Karpas-422 (cell line): ENCODE data around the gene ATP13A5. TPM values are rescaled to one million over a fixed set of nuclear protein-coding genes. Genes with fewer than 3 reads are reported as not detected.

Experiments
- DNase-seq: peaks from one replicate; pipeline ENCODE4 v3.0.0-alpha.2; 2015
- H2AFZ ChIP-seq: fragments of 200-600 bp; sonication (generic); 2 replicates; pipeline ENCODE4 v1.6.1; 2014; ENCODE audit warnings: antibody characterized with exemption, low read length, mixed read lengths
- H3K27ac ChIP-seq: fragments of 200-600 bp; sonication (generic); 2 replicates; pipeline ENCODE4 v1.5.1; 2014; ENCODE audit warnings: mild to moderate bottlenecking, low read length, moderate library complexity
- H3K27me3 ChIP-seq: fragments of 200-600 bp; sonication (generic); 2 replicates; pipeline ENCODE4 v1.6.1; 2014; ENCODE audit warnings: low read length, mixed read lengths
- H3K36me3 ChIP-seq: fragments of 200-600 bp; sonication (generic); 2 replicates; pipeline ENCODE4 v1.6.1; 2014; ENCODE audit warnings: low read length, mixed read lengths; ENCODE audit not compliant: insufficient read depth
- H3K4me1 ChIP-seq: fragments of 200-600 bp; sonication (generic); 2 replicates; pipeline ENCODE4 v1.6.1; 2014; ENCODE audit warnings: mild to moderate bottlenecking, low read length, mixed read lengths
- H3K4me2 ChIP-seq: fragments of 200-600 bp; sonication (generic); 2 replicates; pipeline ENCODE4 v1.6.1; 2014; ENCODE audit warnings: low read length, low read depth, mild to moderate bottlenecking; ENCODE audit not compliant: poor library complexity, severe bottlenecking
- H3K4me3 ChIP-seq: fragments of 200-600 bp; sonication (generic); 2 replicates; pipeline ENCODE4 v1.5.1; 2014; ENCODE audit warnings: mild to moderate bottlenecking, antibody characterized with exemption, low read length, mixed read lengths
- H3K79me2 ChIP-seq: fragments of 200-600 bp; sonication (generic); 2 replicates; pipeline ENCODE4 v1.6.1; 2014; ENCODE audit warnings: mild to moderate bottlenecking, low read length, mixed read lengths
- H3K9ac ChIP-seq: fragments of 200-600 bp; sonication (generic); 2 replicates; pipeline ENCODE4 v1.6.0; 2014; ENCODE audit warnings: low read length
- H3K9me2 ChIP-seq: fragments of 200-600 bp; sonication (generic), shearing (Covaris generic); replicated peaks from 2 replicates; pipeline ENCODE4 v1.6.0; 2014; ENCODE audit warnings: mild to moderate bottlenecking, low read length, moderate library complexity; ENCODE audit not compliant: insufficient read depth
- H3K9me3 ChIP-seq: fragments of 300-700, 200-600 bp; sonication (generic); 2 replicates; pipeline ENCODE4 v1.6.1; 2014; ENCODE audit warnings: low read length, mixed read lengths
- H4K20me1 ChIP-seq: fragments of 200-600 bp; sonication (generic); 2 replicates; pipeline ENCODE4 v1.6.1; 2014; ENCODE audit warnings: mild to moderate bottlenecking, antibody characterized with exemption, low read length, low read depth; ENCODE audit not compliant: insufficient read depth
- total RNA-seq: library from RNA; depleted of rRNA; stranded (reverse); fragments of >200 nt; shearing (Covaris generic); gene quantifications from 2 replicates; pipeline ENCODE4 v1.2.3, GENCODE V29; 2014; ENCODE audit warnings: low replicate concordance; rRNA removed

ATP13A5 gene
- not detected in 2 replicates for total RNA-seq

DNA sequence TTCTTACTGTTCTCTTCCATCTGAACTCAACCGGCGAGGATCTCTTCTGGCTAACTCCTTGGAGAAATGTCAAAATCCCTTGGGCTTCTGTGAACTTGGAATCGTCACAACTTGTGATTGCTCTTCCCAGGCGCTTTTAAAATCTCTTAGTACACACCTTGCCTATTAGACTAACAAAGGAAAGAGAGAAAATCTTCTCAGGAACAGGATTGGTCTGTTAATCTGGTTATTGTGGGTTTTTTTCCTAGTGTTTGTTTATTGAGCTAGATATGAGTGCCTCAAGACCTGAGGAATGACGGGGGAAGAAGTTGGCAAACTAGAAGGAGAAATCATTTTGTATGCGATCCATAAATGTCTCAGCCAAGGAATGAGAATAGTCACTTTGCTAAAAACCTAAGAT is at the start of gene ATP13A5:
Gene ATP13A5 (minus strand): TSS at position 48 of the 400 bp plus-strand sequence. CDS start 28 bp downstream, at position 20.
- Histone ChIP-seq H3K36me3 (no peaks in the 10 kb centered on the region), H2AFZ (no peak within 1 kb of the TSS), H3K4me2 (no peak within 1 kb of the TSS), H3K4me1 (no peaks in the 10 kb centered on the region), H3K27ac (no peak within 1 kb of the TSS), H3K9me2 (no peaks in the 10 kb centered on the region), H3K27me3 (no peaks in the 10 kb centered on the region), H3K4me3 (no peak within 1 kb of the TSS), H3K79me2 (no peaks in the 10 kb centered on the region), H4K20me1 (no peaks in the 10 kb centered on the region), H3K9me3 (no peaks in the 10 kb centered on the region), H3K9ac (no peak within 1 kb of the TSS)
- no peak for DNase-seq

GRCh38 chr3:193418576-193419373 is 40.2 kb upstream of the ATP13A5 start:
- Histone ChIP-seq H3K4me2 (no peak overlapping the region), H3K4me3 (no peak overlapping the region), H3K79me2 (no peaks in the 10 kb centered on the region), H3K4me1 (no peaks in the 10 kb centered on the region), H2AFZ (no peak overlapping the region), H3K9me2 (no peaks in the 10 kb centered on the region), H3K9me3 (peaks cover 2% of the 10 kb centered on the region; the same call in 1 of the 2 replicates), H3K36me3 (no peaks in the 10 kb centered on the region), H3K9ac (no peak overlapping the region), H3K27ac (no peak overlapping the region), H3K27me3 (peaks cover 4% of the 10 kb centered on the region; the same call in 1 of the 2 replicates), H4K20me1 (no peaks in the 10 kb centered on the region)
- no peak for DNase-seq

DNA sequence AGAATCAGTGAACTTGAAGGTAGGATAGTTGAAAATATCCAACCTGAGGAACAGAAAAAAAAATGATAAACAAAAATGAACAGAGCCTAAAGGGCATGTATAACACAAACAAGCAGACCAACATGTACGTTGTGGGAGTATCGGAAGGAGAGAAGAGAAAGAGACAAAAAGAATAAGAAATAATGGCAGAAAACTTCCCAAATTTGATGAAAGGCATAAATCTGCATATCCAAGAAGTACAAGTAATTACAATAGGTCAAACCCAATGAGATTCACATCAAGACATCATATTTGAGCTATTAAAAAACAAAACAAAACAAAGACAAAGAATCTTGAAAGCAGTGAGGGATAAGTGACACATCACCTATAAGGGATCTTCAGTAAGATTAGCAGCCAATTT is 38.1 kb upstream of the ATP13A5 start:
- no peak for DNase-seq
- no peaks in the 10 kb centered on the region for H3K79me2 ChIP-seq
- peaks cover 2% of the 10 kb centered on the region; the same call in 1 of the 2 replicates for H3K9me3 ChIP-seq
- H3K36me3 ChIP-seq, result no peaks in the 10 kb centered on the region
- no peak overlapping the region for H3K27ac ChIP-seq
- H3K27me3 ChIP-seq, result peaks cover 4% of the 10 kb centered on the region; the same call in 1 of the 2 replicates
- no peak overlapping the region for H2AFZ ChIP-seq
- H3K4me3 ChIP-seq, result no peak overlapping the region
- H3K9me2 ChIP-seq, result no peaks in the 10 kb centered on the region
- no peak overlapping the region for H3K4me2 ChIP-seq
- H4K20me1 ChIP-seq, result no peaks in the 10 kb centered on the region
- H3K4me1 ChIP-seq, result no peaks in the 10 kb centered on the region
- no peak overlapping the region for H3K9ac ChIP-seq

DNA sequence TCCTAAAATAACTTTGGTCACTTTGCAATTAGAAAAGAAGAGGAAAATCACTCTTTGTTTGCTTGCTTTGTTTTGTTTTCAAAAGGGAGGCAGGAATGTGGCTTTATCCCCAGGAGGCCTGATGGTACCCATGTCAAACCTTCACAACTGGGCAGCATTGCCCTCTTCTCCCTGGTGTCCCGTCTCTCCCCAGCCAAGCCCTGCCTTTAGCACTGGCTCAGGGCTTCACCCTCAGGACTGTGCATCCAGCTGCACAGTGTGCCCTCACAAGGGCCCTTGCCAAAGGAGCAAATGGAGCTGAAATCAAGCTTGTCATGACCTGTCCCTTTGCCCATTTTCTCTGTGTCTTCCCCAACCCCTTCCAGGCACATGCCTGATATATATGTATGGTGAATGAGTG is 29.1 kb upstream of the ATP13A5 start:
- H3K79me2 ChIP-seq, result no peaks in the 10 kb centered on the region
- H3K4me2 ChIP-seq, result no peak overlapping the region
- DNase-seq, result no peak
- H4K20me1 ChIP-seq, result no peaks in the 10 kb centered on the region
- H3K27me3 ChIP-seq, result no peaks in the 10 kb centered on the region
- H2AFZ ChIP-seq, result no peak overlapping the region
- no peaks in the 10 kb centered on the region for H3K9me3 ChIP-seq
- H3K9me2 ChIP-seq, result no peaks in the 10 kb centered on the region
- no peak overlapping the region for H3K4me3 ChIP-seq
- no peak overlapping the region for H3K9ac ChIP-seq
- no peaks in the 10 kb centered on the region for H3K4me1 ChIP-seq
- no peak overlapping the region for H3K27ac ChIP-seq
- H3K36me3 ChIP-seq, result no peaks in the 10 kb centered on the region

- Histone ChIP-seq H3K4me1 (no peaks in the 10 kb centered on the region), H3K27me3 (no peaks in the 10 kb centered on the region), H3K4me3 (no peak overlapping the region), H3K9ac (no peak overlapping the region), H3K9me2 (no peaks in the 10 kb centered on the region), H2AFZ (no peak overlapping the region), H3K27ac (no peak overlapping the region), H4K20me1 (no peaks in the 10 kb centered on the region), H3K9me3 (no peaks in the 10 kb centered on the region), H3K79me2 (no peaks in the 10 kb centered on the region), H3K4me2 (no peak overlapping the region), H3K36me3 (no peaks in the 10 kb centered on the region)
- DNase-seq, result no peak
Observed at GRCh38 chr3:193407112-193407511, 28.6 kb upstream of the ATP13A5 start.

DNA sequence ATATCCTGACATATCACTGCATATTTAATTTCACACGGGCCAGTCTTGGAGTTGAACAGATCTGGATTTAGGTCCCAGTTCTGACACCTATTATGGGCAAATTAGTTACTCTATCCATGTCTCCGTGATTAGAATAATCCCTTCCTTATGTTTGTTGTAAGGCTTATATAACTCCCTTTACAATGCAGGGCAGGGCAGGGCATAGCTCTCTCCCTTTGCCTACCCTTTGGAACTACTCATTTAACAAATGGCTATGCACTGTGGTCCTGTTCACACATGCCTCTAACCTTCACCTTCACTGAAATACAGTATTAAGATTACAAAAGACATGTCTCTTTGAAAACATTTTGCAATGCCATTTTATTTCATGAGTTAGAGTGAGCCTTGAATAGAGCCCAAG is 24.8 kb upstream of the ATP13A5 start:
- Histone ChIP-seq H2AFZ (no peak overlapping the region), H4K20me1 (no peaks in the 10 kb centered on the region), H3K9ac (no peak overlapping the region), H3K9me3 (no peaks in the 10 kb centered on the region), H3K4me3 (no peak overlapping the region), H3K4me2 (no peak overlapping the region), H3K36me3 (no peaks in the 10 kb centered on the region), H3K27ac (no peak overlapping the region), H3K9me2 (no peaks in the 10 kb centered on the region), H3K27me3 (no peaks in the 10 kb centered on the region), H3K79me2 (no peaks in the 10 kb centered on the region), H3K4me1 (no peaks in the 10 kb centered on the region)
- no peak for DNase-seq

GRCh38 chr3:193400304-193400703 is 21.8 kb upstream of the ATP13A5 start:
- Histone ChIP-seq H3K27me3 (no peaks in the 10 kb centered on the region), H4K20me1 (no peaks in the 10 kb centered on the region), H3K9me3 (no peaks in the 10 kb centered on the region), H3K4me3 (no peak overlapping the region), H3K9me2 (no peaks in the 10 kb centered on the region), H3K36me3 (no peaks in the 10 kb centered on the region), H3K9ac (no peak overlapping the region), H3K79me2 (no peaks in the 10 kb centered on the region), H2AFZ (no peak overlapping the region), H3K27ac (no peak overlapping the region), H3K4me1 (no peaks in the 10 kb centered on the region), H3K4me2 (no peak overlapping the region)
- DNase-seq, result no peak

DNA sequence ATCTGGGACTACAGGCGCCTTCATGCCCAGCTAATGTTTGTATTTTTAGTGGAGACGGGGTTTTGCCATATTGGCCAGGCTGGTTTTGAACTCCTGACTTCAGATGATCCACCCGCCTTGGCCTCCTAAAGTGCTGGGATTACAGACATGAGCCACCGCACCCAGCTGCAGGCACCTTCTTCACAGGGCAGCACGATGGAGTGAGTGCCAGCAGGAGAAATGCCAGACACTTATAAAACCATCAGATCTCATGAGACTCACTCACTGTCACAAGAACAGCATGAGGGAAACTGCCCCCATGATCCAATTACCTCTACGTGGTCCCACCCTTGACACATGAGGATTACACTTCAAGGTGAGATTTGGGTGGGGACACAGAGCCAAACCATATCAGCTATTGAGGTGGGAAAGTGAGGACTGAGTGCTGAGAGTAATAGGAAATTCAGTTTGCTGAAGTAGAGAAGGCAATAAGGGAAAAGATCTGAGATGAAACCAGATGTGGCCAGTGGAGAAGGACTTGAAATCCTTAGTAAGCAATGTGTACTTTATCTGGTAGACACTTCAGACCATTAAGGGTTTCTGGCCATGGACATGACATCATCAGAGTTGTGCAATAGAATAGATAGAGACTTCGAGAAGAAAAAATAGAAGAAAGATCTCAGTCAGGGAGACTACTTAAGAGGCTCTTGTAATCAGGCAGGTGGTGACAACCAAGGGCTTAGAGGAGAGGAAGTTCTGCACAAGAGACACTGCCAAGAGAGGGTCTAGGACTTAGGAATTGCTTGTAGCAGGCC is 18.1 kb upstream of the ATP13A5 start:
- Histone ChIP-seq H3K9me2 (no peaks in the 10 kb centered on the region), H3K4me2 (no peak overlapping the region), H2AFZ (no peak overlapping the region), H3K9ac (no peak overlapping the region), H3K9me3 (no peaks in the 10 kb centered on the region), H3K36me3 (no peaks in the 10 kb centered on the region), H3K27ac (no peak overlapping the region), H3K4me1 (no peaks in the 10 kb centered on the region), H3K79me2 (no peaks in the 10 kb centered on the region), H4K20me1 (no peaks in the 10 kb centered on the region), H3K4me3 (no peak overlapping the region), H3K27me3 (no peaks in the 10 kb centered on the region)
- DNase-seq, result no peak
